GM23338 (cell line): ENCODE data around the gene EXPH5. TPM values are rescaled to one million over a fixed set of nuclear protein-coding genes. Genes with fewer than 3 reads are reported as not detected.

Experiments
- CREB1 ChIP-seq: fragments of 250-450 bp; sonication (Bioruptor Pico); IDR thresholded peaks from 2 replicates; pipeline ENCODE4 v1.5.0; 2020; ENCODE audit warnings: low read depth, mild to moderate bottlenecking, moderate library complexity
- CTCF ChIP-seq, 2 experiments: fragments of 200-600 bp in 1 of 2; sonication (generic) in 1 of 2; conservative IDR thresholded peaks; 2 replicates each; pipeline versions ENCODE4 v1.5.1 to v1.6.1; 2016 to 2017; ENCODE audit warnings: antibody characterized with exemption in 2 of 2, low read depth in 2 of 2, mild to moderate bottlenecking in 2 of 2, moderate library complexity in 1 of 2
- EZH2 ChIP-seq: fragments of 200-600 bp; sonication (generic); IDR thresholded peaks from one replicate; pipeline ENCODE4 v1.8.0; 2017; ENCODE audit warnings: antibody characterized with exemption, mild to moderate bottlenecking, low read depth; ENCODE audit not compliant: unreplicated experiment
- NANOG ChIP-seq: IDR thresholded peaks from 2 replicates; pipeline ENCODE4 v1.6.1; 2016; ENCODE audit warnings: antibody characterized with exemption, borderline replicate concordance
- REST ChIP-seq: IDR thresholded peaks from one replicate; pipeline ENCODE4 v1.6.1; 2018; ENCODE audit warnings: antibody characterized with exemption; ENCODE audit not compliant: unreplicated experiment
- STAT1 ChIP-seq: IDR thresholded peaks from one replicate; pipeline ENCODE4 v1.6.1; 2016; ENCODE audit warnings: antibody characterized with exemption; ENCODE audit not compliant: unreplicated experiment
- ZNF331 ChIP-seq: fragments of 250-450 bp; sonication (Bioruptor Pico); IDR thresholded peaks from 2 replicates; pipeline ENCODE4 v1.5.0; 2020; ENCODE audit warnings: low read depth, mild to moderate bottlenecking, moderate library complexity
- ZNF462 ChIP-seq: fragments of 250-450 bp; sonication (Bioruptor Pico); IDR thresholded peaks from 2 replicates; pipeline ENCODE4 v1.5.0; 2020; ENCODE audit warnings: mild to moderate bottlenecking, moderate library complexity
- polyA plus RNA-seq: library from polyadenylated mRNA; unstranded; fragments of >200 nt; fragmentation: Nextera tagmentation; extraction: Ambion mirVana; gene quantifications from 2 replicates; pipeline ENCODE4 v1.2.1, GENCODE V29; 2016
- total RNA-seq: library from RNA; depleted of rRNA; stranded (reverse); fragments of >200 nt; shearing (Covaris generic); gene quantifications from 2 replicates; pipeline ENCODE4 v1.2.3, GENCODE V29; 2014
- TF ChIP-seq, protein P1 (sequence below): IDR thresholded peaks from 2 replicates; pipeline ENCODE4 v1.6.1; 2016; ENCODE audit warnings: antibody characterized with exemption

The EXPH5 gene
- total and polyA plus RNA-seq, 2 experiments from 2014 or later, result 3.6 to 12.6 TPM

DNA sequence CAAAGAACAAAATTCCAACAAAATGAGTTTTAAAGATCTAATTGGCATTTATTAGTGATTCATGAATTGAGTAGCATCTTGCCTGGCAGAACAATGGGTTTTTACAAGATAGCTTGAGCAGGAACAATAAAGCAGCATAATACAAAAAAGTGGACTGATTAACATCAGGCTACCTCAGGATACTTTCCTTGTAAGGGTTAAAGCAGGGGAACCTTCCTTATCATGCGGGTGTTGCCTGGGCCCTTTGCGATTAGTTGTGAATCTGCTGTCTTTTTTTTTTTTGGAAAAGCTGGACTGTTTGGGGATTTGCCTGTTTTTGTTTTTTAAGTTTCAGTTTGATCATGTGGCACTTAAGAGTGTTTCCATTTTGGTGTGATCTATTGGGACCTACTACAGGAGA lies 37.5 kb downstream of the EXPH5 start (continued):
- no peak for TF ChIP-seq ZNF462 (CRISPR knock-in tag)
- no peak for TF ChIP-seq REST
- TF ChIP-seq CREB1 (CRISPR knock-in tag), result no peak
- TF ChIP-seq, protein P1, sequence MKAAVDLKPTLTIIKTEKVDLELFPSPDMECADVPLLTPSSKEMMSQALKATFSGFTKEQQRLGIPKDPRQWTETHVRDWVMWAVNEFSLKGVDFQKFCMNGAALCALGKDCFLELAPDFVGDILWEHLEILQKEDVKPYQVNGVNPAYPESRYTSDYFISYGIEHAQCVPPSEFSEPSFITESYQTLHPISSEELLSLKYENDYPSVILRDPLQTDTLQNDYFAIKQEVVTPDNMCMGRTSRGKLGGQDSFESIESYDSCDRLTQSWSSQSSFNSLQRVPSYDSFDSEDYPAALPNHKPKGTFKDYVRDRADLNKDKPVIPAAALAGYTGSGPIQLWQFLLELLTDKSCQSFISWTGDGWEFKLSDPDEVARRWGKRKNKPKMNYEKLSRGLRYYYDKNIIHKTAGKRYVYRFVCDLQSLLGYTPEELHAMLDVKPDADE, result no peak
- TF ChIP-seq STAT1, result no peak
- TF ChIP-seq NANOG, result no peak
- TF ChIP-seq ZNF331 (CRISPR knock-in tag), result no peak
- no peak for TF ChIP-seq CTCF (conservative IDR thresholded peaks at IDR 0.05; ENCODE audit: low read depth in 2 of 2)
- TF ChIP-seq EZH2, result no peak
